Loucy (cell line): ENCODE measurements around the gene SENP2.

Experiments
- H2AFZ ChIP-seq: fragments of 200-600 bp; sonication (generic); 2 replicates; pipeline ENCODE4 v1.6.0; 2016; ENCODE audit warnings: antibody characterized with exemption, mild to moderate bottlenecking, low read length, moderate library complexity
- H3F3A ChIP-seq: fragments of 200-600 bp; 2 replicates; pipeline ENCODE4 v1.6.0; 2016; ENCODE audit warnings: antibody characterized with exemption, low read depth, mild to moderate bottlenecking
- H3K27me3 ChIP-seq: fragments of 200-600 bp; sonication (generic); 2 replicates; pipeline ENCODE4 v1.6.1; 2014; ENCODE audit warnings: low read length, mild to moderate bottlenecking; ENCODE audit not compliant: insufficient read depth, poor library complexity, severe bottlenecking
- H3K36me3 ChIP-seq: fragments of 200-600 bp; sonication (generic); 2 replicates; pipeline ENCODE4 v1.6.1; 2016; ENCODE audit warnings: low read length; ENCODE audit not compliant: insufficient read depth
- H3K4me1 ChIP-seq: fragments of 200-600 bp; sonication (generic); 2 replicates; pipeline ENCODE4 v1.5.1; 2014; ENCODE audit warnings: low read length, mild to moderate bottlenecking; ENCODE audit not compliant: insufficient read depth, poor library complexity, severe bottlenecking
- H3K4me2 ChIP-seq: fragments of 200-600 bp; sonication (generic); 2 replicates; pipeline ENCODE4 v1.6.0; 2014; ENCODE audit warnings: antibody characterized with exemption, low read length, low read depth, mild to moderate bottlenecking; ENCODE audit not compliant: poor library complexity, severe bottlenecking
- H3K4me3 ChIP-seq: fragments of 200-600 bp; sonication (generic); 2 replicates; pipeline ENCODE4 v1.5.1; 2014; ENCODE audit warnings: low read length, mild to moderate bottlenecking, mixed read lengths; ENCODE audit not compliant: poor library complexity, severe bottlenecking
- H3K79me2 ChIP-seq: fragments of 200-600 bp; sonication (generic); 2 replicates; pipeline ENCODE4 v1.6.1; 2014; ENCODE audit warnings: low read length; ENCODE audit not compliant: insufficient read depth
- H3K9ac ChIP-seq: fragments of 200-600 bp; sonication (generic); 2 replicates; pipeline ENCODE4 v1.6.0; 2014; ENCODE audit warnings: mild to moderate bottlenecking, low read depth, low read length, moderate library complexity; ENCODE audit not compliant: poor library complexity, severe bottlenecking
- H3K9me2 ChIP-seq: fragments of 200-600 bp; sonication (generic); replicated peaks from 2 replicates; pipeline ENCODE4 v1.6.1; 2016; ENCODE audit warnings: low read depth, low read length, mixed read lengths
- H3K9me3 ChIP-seq: fragments of 200-600 bp; sonication (generic); 2 replicates; pipeline ENCODE4 v1.6.1; 2014; ENCODE audit warnings: mild to moderate bottlenecking, antibody characterized with exemption, low read length, low read depth; ENCODE audit not compliant: insufficient read depth
- H4K20me1 ChIP-seq: fragments of 200-600 bp; sonication (generic); 2 replicates; pipeline ENCODE4 v1.6.0; 2014; ENCODE audit warnings: antibody characterized with exemption, low read length, mild to moderate bottlenecking; ENCODE audit not compliant: insufficient read depth, poor library complexity, severe bottlenecking
- CTCF ChIP-seq: fragments of 200-600 bp; sonication (generic); conservative IDR thresholded peaks from 2 replicates; pipeline ENCODE4 v1.5.1; 2014; ENCODE audit warnings: mild to moderate bottlenecking, antibody characterized with exemption, low read length
- EZH2phosphoT487 ChIP-seq: fragments of 200-600 bp; IDR thresholded peaks from 2 replicates; pipeline ENCODE4 v1.6.1; 2018; ENCODE audit warnings: antibody characterized with exemption, mild to moderate bottlenecking, moderate library complexity, borderline replicate concordance

The SENP2 gene

GRCh38 chr3:185583925-185584324, 2.2 kb upstream of the SENP2 start:
- Histone ChIP-seq H3K9ac (no peak overlapping the region), H2AFZ (no peak overlapping the region), H3K4me1 (peaks cover 18% of the 10 kb centered on the region), H3K79me2 (peaks cover 25% of the 10 kb centered on the region), H3K9me2 (no peaks in the 10 kb centered on the region), H3K4me2 (no peak overlapping the region), H3F3A (no peaks in the 10 kb centered on the region), H4K20me1 (peaks cover 3% of the 10 kb centered on the region), H3K9me3 (no peaks in the 10 kb centered on the region), H3K4me3 (no peak overlapping the region), H3K27me3 (no peaks in the 10 kb centered on the region), H3K36me3 (no peaks in the 10 kb centered on the region)
- TF ChIP-seq CTCF (no peak), EZH2phosphoT487 (no peak)

- H3F3A ChIP-seq, result no peaks in the 10 kb centered on the region
- H3K36me3 ChIP-seq, result no peaks in the 10 kb centered on the region
- no peak overlapping the region for H3K4me2 ChIP-seq
- no peak overlapping the region for H3K9ac ChIP-seq
- H3K27me3 ChIP-seq, result no peaks in the 10 kb centered on the region
- H3K4me3 ChIP-seq, result no peak overlapping the region
- H3K9me3 ChIP-seq, result no peaks in the 10 kb centered on the region
- no peak overlapping the region for H2AFZ ChIP-seq
- H3K9me2 ChIP-seq, result no peaks in the 10 kb centered on the region
- H3K79me2 ChIP-seq, result peaks cover 33% of the 10 kb centered on the region
- H4K20me1 ChIP-seq, result peaks cover 3% of the 10 kb centered on the region
- TF ChIP-seq CTCF, result no peak
- TF ChIP-seq EZH2phosphoT487, result no peak
- H3K4me1 ChIP-seq, result peaks cover 23% of the 10 kb centered on the region
These were observed 1.4 kb upstream of the SENP2 start for GRCh38 chr3:185584686-185585085.

GRCh38 chr3:185585518-185585858, 607 bp upstream of the SENP2 start:
- no peak for TF ChIP-seq CTCF
- TF ChIP-seq EZH2phosphoT487, result no peak
- H3K27me3 ChIP-seq, result no peaks in the 10 kb centered on the region
- H4K20me1 ChIP-seq, result peaks cover 3% of the 10 kb centered on the region
- H3K4me1 ChIP-seq, result peaks cover 23% of the 10 kb centered on the region
- H3K9me2 ChIP-seq, result no peaks in the 10 kb centered on the region
- peak overlapping the region; percentile 89 for H3K4me3 ChIP-seq
- peaks cover 34% of the 10 kb centered on the region for H3K79me2 ChIP-seq
- H3F3A ChIP-seq, result no peaks in the 10 kb centered on the region
- H3K9ac ChIP-seq, result peak overlapping the region; percentile 75
- H3K4me2 ChIP-seq, result peak overlapping the region; percentile 94
- no peaks in the 10 kb centered on the region for H3K9me3 ChIP-seq
- peak overlapping the region; percentile 78 for H2AFZ ChIP-seq
- no peaks in the 10 kb centered on the region for H3K36me3 ChIP-seq
